NCI-H510A treated with DMSO at 0.1 percent for 48 hours (cell line): ENCODE data around the gene PCBP3.
"Not testable (repeated sequence)": the region's sequence is repeated elsewhere in the genome, so short reads cannot be mapped to it uniquely, and the experiment has no call there.

Experiments
- DNase-seq: peaks from one replicate; lab custom pipeline; 2025; lab: John Stamatoyannopoulos, UW

Gene PCBP3

GRCh38 chr21:45809421-45809820 lies 165.9 kb downstream of the PCBP3 start:
- no peak for DNase-seq

GRCh38 chr21:45811136-45811535 lies 167.6 kb downstream of the PCBP3 start:
- DNase-seq = no peak

- not testable (repeated sequence) for DNase-seq
These were observed 170.8 kb downstream of the PCBP3 start for GRCh38 chr21:45814210-45814940.

GRCh38 chr21:45815781-45816180 lies 172.3 kb downstream of the PCBP3 start:
- not testable (repeated sequence) for DNase-seq

GRCh38 chr21:45816794-45817193 lies 173.3 kb downstream of the PCBP3 start:
- no peak for DNase-seq

GRCh38 chr21:45817345-45817744 lies 173.8 kb downstream of the PCBP3 start:
- DNase-seq = no peak

GRCh38 chr21:45818276-45818903 lies 174.9 kb downstream of the PCBP3 start:
- no peak for DNase-seq

GRCh38 chr21:45818904-45819285 lies 175.4 kb downstream of the PCBP3 start:
- no peak for DNase-seq

GRCh38 chr21:45819478-45820170 lies 176.1 kb downstream of the PCBP3 start:
- no peak for DNase-seq

GRCh38 chr21:45820171-45821091 lies 176.9 kb downstream of the PCBP3 start:
- peak; percentile 66 for DNase-seq

- no peak for DNase-seq
These were observed 177.9 kb downstream of the PCBP3 start for GRCh38 chr21:45821315-45821962.

- no peak for DNase-seq
These were observed 178.5 kb downstream of the PCBP3 start for GRCh38 chr21:45821998-45822397.

- DNase-seq = no peak
These were observed 179.0 kb downstream of the PCBP3 start for GRCh38 chr21:45822429-45823099.

GRCh38 chr21:45823100-45823681 lies 179.7 kb downstream of the PCBP3 start:
- DNase-seq = no peak

- no peak for DNase-seq
These were observed 181.2 kb downstream of the PCBP3 start for GRCh38 chr21:45824546-45825215.

- no peak for DNase-seq
These were observed 181.7 kb downstream of the PCBP3 start for GRCh38 chr21:45825219-45825618.

GRCh38 chr21:45826676-45827301 lies 183.3 kb downstream of the PCBP3 start:
- DNase-seq = no peak

- DNase-seq = no peak
These were observed 183.8 kb downstream of the PCBP3 start for GRCh38 chr21:45827302-45827692.

- DNase-seq = no peak
These were observed 184.5 kb downstream of the PCBP3 start for GRCh38 chr21:45827881-45828579.
